NAMALWA (cell line): ENCODE measurements around the gene PARD3B.

Experiments used
- DNase-seq: peaks from one replicate; pipeline ENCODE4 v3.0.0-alpha.2; 2015; ENCODE audit warnings: low spot score

Gene PARD3B, protein sequence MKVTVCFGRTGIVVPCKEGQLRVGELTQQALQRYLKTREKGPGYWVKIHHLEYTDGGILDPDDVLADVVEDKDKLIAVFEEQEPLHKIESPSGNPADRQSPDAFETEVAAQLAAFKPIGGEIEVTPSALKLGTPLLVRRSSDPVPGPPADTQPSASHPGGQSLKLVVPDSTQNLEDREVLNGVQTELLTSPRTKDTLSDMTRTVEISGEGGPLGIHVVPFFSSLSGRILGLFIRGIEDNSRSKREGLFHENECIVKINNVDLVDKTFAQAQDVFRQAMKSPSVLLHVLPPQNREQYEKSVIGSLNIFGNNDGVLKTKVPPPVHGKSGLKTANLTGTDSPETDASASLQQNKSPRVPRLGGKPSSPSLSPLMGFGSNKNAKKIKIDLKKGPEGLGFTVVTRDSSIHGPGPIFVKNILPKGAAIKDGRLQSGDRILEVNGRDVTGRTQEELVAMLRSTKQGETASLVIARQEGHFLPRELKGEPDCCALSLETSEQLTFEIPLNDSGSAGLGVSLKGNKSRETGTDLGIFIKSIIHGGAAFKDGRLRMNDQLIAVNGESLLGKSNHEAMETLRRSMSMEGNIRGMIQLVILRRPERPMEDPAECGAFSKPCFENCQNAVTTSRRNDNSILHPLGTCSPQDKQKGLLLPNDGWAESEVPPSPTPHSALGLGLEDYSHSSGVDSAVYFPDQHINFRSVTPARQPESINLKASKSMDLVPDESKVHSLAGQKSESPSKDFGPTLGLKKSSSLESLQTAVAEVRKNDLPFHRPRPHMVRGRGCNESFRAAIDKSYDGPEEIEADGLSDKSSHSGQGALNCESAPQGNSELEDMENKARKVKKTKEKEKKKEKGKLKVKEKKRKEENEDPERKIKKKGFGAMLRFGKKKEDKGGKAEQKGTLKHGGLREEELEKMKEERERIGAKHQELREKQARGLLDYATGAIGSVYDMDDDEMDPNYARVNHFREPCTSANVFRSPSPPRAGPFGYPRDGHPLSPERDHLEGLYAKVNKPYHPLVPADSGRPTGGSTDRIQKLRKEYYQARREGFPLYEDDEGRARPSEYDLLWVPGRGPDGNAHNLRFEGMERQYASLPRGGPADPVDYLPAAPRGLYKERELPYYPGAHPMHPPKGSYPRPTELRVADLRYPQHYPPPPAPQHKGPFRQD (N-terminal part only)

DNA sequence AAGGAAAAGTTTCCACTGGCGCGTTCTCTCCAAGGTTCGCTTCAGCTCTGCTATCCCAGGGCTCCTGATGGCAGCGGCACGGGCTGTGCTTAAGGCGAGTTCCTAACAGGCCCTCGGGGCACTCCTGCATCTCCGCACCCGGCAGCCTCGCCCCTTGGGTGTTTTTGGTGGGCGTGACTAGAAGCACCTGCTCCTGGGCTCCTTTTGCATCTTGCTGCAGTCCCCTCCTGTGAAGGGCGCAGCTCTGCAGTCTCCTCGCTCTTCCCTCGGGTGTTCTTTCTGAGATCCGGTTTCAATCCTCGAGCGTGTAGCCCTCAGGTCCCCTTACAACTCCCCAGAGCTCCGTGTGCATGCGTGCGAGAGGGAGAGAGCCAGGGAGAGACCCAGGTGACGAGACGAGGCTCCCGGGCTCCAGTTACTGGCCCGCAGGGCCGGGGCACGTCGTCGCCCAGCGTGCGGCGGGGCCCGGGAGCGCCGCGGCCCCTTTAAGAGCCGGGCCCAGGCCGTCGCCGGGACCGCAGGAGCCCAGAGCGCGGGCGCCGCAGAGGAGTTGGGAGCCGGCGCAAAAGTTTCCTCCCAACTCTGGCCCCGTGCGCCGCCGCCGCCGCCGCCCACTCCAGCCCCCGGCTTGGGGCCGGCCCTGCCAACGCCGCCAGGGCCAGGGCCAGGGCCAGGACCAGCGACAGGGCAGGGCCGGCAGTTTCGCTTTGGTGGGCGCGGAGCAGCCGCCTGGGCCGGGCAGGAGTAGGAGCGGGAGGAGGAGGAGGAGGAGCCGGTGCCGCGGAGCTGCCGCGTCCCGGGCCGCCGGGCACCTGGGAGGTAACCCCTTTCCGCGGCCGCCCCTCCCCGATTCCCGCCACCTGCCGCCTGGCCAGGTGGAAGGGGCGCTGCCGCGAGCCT is at the start of gene PARD3B:
PARD3B (plus strand) TSS at position 515 of the 900 bp plus-strand sequence. CDS start 525 bp downstream, outside the sequence.
- no peak for DNase-seq

DNA sequence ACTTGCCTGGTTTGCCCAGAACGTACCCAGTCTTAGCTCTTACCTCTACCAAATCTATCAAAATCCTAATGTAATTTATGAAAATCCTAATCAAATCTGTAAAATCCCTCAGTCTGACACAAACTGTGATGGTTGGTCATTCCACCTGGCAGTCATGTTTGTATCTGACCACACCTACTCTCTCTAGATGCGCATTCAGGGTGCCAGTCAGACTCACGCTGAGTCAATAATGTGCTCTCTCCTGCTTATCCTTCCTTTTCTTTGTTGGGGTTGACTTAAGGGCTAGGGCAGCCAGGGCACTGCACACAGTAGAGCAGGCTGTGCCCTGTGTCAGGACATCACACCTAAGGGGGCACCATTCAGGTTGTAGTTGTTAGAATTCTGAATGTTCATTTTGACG is 48.5 kb upstream of the PARD3B start:
- DNase-seq, result no peak

DNA sequence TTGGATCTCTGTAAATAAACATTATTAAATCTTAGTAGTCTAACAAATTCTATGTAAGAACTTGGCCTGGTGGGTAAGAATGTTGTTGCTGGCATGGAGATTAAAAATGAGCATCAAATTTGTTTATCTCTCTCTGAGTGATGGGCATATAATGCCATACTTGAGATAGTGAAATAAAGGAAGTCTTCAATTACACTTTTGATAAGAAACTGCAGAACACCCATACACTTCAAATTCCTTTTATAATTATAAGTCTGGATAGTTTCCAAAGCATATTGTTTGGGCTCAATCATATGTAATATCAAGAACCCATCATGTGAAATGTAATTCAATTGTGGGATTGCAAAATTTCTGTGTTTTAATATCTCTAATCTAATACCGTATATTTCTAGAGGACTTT is 47.4 kb upstream of the PARD3B start:
- no peak for DNase-seq

DNA sequence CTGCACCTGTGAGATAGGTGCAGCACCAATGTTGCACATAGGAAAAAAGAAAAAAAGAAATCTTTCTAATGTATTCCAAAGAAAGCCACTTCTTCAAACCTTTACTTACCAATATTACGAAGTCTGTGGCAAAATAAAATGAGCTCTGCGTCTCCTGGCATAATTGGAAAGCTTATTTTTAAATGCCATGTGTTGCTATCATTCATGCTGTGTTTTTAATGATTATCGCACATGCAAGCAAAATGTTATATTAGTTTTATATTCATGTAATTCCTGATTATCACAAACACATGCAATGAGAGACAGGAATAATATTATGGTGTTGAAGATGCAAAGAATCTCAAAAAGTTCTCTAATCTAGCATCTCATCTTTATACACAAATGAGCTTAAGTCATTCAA is 47.0 kb upstream of the PARD3B start:
- DNase-seq, result no peak

DNA sequence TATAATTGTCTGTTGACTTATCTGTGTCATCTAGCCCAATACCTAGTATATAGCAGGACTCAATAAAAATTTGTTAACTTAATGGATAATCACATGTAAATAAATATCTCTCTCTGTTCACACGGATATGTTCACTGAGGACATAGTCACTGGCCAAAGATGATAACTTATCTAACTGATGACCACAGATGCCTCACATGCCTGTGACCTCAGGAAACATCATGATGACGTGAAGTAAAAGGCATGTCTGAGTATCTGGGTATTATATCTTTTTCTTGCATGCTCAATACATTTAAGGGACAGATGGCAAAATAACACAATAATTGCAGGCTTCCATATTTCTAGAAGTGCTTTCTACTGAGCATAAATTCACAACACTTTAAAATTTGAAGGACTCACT is 41.4 kb upstream of the PARD3B start:
- no peak for DNase-seq

DNA sequence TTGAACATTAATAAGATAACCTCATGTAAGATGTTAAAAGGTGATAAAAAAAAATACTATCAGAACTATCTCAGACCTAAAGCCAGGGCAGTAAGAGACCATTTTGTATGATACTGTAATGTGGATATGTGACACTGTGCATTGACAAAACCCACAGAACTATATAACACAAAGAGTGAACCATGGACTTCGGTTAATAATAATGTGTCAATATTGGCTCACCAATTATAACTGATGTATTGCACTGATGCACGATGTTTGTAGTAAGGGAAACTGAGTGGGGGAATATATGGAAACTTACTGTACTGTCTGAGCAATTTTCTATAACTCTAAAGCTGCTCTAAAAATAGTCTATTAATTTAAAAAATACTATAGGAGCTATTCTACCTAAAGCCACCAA is 40.7 kb upstream of the PARD3B start:
- no peak for DNase-seq

DNA sequence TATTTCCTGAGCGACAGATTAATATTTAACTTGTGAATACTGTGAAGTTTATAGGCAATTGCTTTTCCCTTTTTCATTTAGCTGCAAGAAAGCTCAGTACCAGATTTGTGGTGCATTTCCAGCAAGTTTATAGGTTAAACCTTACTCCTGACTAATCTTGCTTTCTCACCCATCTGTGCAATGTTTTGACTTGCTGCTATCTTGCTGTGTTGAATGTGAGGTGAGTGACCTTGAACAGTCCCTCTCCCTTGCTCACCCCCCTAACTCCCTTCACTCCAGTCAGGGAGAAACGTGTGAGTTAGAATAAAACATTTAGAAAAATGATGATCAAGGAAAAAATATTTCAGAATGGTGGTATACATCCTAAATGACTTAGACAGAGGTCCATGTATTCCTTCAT is 39.8 kb upstream of the PARD3B start:
- no peak for DNase-seq

DNA sequence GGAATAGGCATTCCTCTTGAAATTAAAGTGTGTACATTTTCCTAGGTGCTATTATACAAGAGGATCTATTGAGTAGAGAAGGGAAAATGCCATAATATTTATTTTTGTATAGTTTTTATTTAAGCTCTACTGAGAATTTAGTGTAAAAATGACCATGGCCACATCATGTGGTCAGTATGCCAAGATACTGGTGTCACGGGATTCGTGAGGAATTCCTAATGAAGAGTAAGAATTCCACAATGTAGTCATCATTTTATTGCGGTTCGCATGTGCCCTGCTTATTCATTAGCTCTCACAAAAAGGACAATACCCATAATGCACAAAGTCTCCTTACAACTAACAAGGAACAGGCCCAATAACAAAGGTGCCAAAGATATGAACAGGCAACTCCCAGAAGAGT is 39.3 kb upstream of the PARD3B start:
- DNase-seq, result no peak

DNA sequence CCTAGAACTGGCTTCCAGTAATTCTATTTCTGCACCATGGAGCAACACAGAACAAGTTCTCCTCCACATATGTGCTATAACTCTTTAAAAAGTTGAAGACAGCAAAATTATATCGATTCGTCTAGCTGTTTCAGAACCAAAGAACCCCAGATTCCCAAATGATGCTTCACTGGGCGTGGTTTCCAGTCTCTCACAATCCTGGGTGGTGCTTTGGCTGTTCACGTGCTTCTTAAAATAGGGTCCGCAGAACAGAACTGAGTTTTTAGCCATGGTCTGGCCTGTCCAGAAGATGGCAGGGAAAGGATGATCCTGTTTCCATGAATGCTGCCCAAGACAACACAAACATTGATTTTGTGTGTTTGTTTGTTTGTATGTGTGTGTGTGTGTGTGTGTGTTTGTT is 37.6 kb upstream of the PARD3B start:
- no peak for DNase-seq

DNA sequence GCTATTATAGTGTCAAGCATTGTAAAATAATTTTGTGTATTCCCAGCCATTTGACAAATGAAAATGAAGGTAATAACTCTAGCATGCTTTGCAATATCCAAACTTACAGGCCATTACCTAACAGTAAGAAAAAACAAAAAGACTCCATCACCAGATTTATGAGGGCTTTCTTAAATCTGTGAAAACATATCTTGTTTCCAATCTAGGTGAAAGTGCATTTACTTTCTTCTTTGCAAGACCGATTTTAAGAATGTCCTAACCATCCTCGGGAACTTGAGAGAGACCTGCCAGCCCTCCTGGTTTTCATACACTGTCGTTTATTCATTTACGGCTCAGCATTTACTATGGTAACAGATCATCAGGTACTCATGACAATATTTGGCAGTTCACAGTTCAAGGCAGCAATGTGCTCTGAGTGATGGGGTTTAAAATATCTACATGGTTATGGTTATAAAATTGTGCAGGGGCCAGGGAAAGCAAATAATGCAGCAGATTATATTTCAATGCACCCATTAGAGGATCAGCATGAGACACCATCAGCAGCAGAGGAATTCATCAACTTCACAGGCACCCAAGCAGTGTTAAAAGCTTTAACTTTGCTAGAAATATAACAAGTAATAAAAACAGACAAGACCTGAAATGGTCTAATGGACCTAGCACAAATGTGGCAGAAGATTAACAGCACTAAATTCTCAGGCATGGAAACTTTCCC is 34.4 kb upstream of the PARD3B start:
- no peak for DNase-seq

DNA sequence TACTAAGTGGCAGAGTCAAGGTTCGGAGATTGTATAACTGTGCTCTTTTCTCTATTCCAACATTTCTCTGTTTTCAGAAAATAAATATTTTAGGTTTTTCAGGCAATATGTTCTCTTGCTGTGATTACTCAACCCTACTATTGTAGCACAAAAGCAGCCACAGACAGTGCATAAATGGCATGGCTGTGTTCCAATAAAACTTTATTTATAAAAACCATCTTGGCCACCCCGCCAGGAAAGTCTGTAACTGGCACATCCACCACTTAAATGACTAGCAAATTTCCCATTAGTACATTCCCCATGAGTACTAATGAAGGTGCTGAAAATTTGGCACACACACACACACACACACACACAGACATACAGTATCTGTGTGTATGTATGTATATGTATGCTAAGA is 30.8 kb upstream of the PARD3B start:
- DNase-seq, result no peak

DNA sequence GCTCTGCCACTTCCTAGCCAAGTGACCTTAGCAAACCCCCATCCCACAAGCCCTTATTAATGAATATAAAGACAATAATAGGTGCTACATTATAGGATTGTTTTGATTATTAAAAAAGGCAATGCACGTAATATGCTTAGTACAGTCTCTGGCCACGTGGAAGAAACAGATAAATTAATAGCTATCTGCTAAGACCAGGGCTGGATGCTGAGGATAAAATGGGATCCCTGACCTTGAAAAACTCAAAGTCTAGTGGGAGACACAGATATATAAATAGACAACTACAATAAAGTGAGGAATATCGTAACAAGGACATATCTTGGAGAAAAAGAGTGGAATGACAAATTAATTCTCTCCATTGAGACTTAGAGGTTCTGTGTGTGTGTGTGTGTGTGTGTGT is 29.9 kb upstream of the PARD3B start:
- no peak for DNase-seq

DNA sequence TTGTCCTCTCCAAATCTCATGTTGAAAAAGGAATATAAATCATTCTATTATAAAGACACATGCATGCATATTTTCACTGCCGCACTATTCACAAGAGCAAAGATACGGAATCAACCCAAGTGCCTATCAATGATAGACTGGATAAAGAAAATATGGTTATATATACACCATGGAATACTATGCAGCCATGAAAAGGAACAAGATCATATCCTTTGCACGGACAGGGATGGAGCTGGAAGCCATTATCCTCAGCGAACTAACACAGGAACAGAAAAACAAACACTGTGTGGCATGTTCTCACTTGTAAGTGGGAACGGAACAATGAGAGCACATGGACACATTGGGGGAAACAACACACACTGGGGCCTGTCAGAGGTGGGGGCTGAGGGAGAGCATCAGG is 28.1 kb upstream of the PARD3B start:
- DNase-seq, result no peak

DNA sequence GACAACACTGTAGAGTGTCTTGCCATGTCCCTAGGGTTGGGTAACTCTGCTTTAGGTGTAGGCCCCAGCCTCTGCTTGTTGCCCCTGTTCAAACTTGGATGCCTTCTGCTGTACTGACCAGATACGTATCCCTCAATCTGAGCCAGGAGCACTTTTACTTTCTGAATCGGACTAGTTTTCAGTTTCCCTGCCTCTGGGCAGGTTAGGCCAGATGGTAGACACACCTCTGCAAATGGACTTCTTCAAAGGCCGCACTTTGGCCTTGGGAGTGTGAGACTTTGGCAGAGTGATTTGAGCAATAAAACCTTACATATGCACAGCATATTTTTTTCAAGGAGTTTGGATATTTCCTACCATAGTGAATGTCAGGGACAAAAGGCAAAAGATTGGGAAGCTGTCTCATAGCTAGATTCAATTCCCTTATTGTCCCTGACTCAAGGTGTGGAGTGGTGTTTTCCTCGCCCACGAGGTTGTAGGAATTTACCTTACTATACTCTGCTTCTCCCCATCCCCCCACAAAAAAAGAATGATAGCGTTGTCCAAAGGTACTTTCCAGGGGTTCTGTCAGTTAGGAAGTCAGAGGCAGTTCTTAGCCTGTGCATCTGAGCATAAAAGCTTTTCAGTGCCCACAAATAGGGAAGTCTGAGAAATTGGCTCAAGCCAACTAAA is 15.3 kb upstream of the PARD3B start:
- DNase-seq, result no peak

DNA sequence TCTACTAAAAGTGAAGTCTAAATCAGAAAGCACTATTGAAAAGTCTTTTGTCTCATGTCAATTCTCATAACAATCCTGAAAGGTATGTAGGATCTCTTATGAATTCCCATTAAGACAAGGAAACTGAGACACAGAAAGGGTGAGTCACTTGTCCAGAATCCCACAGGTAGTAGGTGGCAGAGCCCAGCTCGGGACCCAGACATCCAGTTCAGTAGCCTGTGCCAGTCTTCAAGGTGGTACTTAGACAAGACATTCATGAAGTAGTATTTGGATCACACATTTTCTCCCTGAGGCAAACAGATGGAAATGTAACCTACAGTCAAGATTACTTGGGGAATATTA is 14.8 kb upstream of the PARD3B start:
- DNase-seq, result no peak

DNA sequence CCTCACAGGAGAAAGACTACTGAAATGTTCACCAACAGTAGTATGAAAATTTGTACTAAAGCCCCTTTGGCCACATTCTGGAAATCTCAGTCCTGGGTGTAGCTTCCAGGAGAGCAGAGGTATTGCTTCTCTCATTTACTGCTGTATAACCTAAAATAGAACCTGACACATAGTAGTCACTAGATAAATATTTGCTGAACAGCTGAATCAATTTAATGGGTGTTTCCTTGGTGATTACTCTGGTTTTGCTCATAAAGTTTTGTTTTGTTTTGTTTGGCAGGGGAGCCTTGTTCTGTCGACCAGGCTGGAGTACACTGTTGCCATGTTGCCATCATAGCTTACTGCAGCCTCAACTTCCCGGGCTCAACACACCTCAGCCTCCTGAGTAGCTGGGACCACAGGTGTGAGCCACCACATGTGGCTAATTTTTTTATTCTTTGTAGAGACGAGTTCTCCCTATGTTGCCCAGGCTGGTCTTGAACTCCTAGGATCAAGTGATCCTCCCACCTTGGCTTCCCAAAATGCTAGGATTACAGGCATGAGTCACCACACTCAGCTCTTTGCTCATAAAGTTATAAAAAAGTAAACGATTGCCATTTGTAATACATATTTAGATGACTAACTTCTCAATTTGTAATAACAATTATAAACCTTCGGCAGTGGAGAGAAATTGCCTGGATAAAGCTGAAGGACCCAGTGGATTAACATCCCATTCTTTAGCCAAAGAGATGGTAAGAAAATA is 11.5 kb upstream of the PARD3B start:
- DNase-seq, result no peak

DNA sequence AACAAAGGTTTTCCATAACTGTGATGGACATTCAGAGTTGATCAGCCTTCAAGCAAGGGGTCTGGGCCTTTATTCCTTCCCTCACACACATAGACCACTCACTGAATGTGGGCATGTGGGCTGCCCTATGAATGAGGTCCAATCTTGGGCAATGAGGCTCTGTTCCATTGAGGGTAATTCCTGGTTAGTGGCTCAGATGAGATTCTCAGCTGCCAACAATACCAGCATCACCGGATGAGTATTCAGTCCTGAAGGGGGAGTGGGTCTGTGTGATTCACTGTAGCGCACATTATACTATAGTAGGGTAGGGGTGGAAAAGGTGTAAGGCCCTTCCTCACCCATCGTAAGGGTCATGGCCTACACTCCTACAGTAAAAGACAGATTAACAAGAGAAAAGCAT is 9.9 kb upstream of the PARD3B start:
- DNase-seq, result no peak

DNA sequence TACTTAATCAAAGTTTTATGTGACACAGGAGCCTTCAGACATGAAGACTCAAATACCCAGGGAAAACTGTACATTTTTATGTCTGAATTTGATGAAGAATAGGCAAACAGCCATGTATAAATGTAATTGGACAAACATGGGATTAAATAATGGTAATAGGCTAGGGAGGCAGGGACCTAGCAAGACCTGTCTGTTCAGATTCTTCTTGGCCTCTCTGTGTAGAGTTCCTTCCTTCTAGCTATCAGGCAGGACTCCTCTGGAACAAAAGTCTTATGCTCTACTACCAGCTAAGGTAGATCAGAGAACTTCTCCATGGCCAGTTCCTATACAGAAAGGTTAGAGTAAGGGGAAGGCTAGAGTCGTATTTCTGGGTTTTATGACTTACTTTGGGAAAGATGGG is 9.5 kb upstream of the PARD3B start:
- DNase-seq, result no peak

DNA sequence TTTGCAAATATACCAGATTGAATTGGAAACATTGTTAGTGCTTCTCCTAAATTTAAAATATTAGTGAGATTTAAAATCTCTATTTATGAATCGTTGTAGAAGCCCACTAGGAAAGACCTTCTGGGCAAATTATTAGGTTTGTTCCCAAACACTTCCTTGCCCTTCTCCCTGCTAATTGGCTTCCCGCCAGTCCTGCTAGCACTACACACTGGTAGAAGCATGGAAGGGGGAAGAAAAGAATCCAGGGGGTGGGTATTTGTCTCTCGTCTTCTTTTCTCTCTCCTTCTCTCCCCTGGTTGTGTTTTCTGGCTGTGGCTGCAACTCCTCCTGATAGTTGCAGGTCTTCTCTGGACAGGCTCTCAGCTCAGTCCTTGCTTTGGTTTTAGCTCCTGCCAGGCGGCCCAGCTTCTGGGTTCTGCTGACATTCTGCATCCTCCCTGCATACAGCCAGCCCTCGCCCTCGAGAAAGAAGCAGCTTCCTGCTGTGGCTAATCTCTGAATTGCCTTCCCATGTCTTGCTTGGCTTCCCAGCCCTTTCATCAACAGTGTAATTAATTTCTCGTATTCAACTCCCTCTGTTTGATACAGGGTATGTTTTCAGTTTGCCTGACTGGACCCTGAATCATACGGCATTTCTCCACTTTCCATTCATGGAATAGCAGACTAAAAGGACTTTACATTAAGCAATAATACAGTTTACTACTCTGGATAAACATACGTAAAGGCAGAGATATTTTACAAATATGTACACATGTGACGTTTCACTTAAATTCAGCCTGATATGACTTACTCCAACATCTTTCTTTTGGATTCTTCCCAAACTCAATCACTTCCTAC is 6.9 kb upstream of the PARD3B start:
- DNase-seq, result no peak
